GM18867 (cell line): ENCODE measurements around the gene MYOF.
"Not testable (repeated sequence)": the region's sequence is repeated elsewhere in the genome, so short reads cannot be mapped to it uniquely, and the experiment has no call there.

Experiments
- ATAC-seq: cut with Tn5 transposase; IDR thresholded peaks from one replicate; pipeline ENCODE4 v1.9.1; 2021; ENCODE audit warnings: mild to moderate bottlenecking, moderate library complexity; ENCODE audit not compliant: unreplicated experiment

Gene MYOF

DNA sequence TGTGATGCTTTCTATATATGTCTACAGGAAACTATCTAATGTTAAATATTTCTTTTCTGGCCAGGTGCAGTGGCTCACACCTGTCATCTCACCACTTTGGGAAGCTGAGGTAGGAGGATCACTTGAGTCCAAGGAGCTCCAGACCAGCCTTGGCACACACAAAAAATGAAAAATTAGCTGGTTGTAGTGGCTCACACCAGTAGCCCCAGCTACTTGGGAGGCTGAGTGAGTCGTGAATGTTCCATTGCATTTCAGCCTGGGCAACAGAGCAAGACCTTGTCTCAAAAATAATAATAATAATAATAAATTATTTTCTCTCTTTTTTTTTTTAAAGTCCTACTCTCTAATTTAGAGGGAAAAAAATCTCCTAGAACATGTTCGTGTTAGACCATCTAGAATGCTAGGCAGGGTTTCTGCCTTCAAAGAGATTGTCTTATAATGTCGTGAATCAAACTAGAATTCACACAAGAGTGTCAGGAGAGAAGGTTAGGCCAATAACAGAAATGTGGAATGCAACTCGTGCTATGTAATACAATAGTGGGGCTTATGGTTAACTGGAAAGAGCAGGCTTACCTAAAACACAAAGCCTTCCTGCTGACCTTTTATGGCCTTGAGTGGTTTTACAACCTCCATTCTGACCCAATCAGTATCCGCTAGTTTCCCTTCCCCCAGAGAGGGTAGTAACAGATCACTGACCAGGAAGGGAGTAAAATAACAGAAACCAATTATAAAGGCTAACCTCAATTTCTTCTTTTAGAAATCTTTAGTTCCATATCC is 46.3 kb downstream of the MYOF start:
- ATAC-seq = no peak

- ATAC-seq = no peak
These were observed 47.1 kb downstream of the MYOF start for GRCh38 chr10:93434991-93435491.

GRCh38 chr10:93431361-93431760 is 50.8 kb downstream of the MYOF start:
- ATAC-seq = no peak

DNA sequence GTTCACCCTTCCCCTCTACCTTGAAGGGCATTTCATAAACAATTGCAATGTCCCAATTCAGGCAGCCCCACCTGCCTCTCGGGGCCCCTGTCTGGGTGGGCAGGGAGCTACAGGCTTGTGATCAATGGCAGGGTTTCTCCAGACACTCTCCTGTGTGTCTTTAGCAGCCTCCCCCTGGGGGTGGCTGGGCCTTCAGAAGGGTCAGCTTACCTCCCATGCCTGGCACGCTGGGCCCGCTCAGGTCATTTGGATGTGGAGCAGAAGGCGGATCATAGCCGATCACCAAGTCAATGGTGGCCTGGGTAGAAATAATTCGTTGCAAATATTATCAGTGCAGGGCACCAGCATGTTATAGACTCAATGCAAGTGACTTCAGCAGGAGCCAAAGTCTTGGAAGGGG is 56.3 kb downstream of the MYOF start:
- no peak for ATAC-seq

GRCh38 chr10:93422118-93422517 is 60.0 kb downstream of the MYOF start:
- no peak for ATAC-seq

- no peak for ATAC-seq
These were observed 60.9 kb downstream of the MYOF start for GRCh38 chr10:93420944-93421825.

DNA sequence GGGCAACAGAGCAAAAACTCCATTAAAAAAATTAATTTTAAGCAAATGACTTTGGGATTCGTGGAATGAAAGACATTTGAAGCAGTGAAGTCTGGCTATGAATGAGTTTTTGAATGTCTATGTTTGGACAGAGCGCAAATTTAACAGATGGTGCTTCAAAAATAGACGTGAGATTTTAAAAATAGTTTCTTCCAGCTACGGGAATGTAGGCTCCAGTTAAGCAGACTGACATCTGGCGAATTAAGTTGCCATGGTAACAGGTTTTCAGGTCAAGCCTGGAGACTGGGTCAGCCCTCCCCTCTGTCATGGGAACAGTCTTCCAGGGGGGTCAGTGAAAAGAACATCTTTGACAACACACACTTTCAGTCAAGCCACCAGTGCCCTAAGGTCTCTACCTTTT is 62.0 kb downstream of the MYOF start:
- ATAC-seq = no peak

DNA sequence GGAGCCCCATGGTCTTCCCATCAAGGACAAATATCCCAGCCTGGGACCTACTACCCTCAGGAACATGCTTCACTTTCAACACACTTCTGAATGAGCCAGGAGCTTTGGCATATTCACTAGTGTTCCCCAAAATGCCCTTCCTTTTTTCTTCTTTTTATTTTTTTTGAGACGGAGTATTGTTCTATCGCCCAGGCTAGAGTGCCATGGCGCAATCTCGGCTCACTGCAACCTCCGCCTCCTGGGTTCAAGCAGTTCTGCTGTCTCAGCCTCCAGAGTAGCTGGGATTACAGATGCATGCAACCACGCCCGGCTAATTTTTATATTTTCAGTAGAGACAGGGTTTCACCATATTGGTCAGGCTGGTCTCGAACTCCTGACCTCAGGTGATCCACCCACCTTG is 63.1 kb downstream of the MYOF start:
- ATAC-seq = not testable (repeated sequence)

DNA sequence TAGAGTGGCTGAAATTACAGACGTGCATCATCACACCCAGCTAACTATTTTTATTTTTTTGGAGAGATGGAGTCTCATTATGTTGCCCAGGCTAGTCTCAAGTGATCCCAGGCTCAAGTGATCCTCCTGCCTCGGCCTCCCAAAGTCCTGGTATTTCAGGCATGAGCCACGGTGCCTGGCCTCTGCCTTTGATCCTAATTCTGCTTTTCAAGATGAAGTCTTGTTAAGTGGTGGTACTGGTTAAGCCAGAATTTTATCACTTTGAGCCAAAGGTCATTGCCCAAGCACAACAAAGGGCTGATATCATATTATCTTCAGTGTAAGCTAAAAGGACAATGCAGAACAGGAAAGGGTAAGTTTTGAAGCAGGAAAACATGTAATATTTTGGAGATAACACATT is 64.2 kb downstream of the MYOF start:
- ATAC-seq = no peak

- ATAC-seq = no peak
These were observed 64.9 kb downstream of the MYOF start for GRCh38 chr10:93417266-93417665.

GRCh38 chr10:93416824-93417223 is 65.3 kb downstream of the MYOF start:
- no peak for ATAC-seq

GRCh38 chr10:93415693-93416092 is 66.4 kb downstream of the MYOF start:
- no peak for ATAC-seq

DNA sequence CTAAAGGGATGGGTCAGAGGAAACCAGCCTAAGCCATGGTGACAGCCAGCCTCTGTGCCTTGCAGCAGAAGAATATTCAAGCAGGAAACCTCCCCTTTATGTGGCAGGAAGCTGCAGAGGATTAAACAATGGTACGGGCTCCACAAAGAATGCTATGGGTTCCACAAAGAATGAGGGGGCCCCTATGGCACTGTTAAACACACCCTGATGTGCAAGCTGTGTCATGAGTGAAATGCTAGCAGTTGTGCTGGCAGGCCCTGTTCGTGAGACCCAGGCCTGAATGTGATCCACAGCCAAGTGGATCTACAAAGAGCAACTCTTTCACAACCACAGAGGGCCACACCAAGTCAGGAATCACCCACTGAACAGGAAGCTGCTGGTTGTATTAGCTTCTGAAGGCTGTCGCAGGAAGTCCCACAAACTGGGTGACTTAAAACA is 68.9 kb downstream of the MYOF start:
- no peak for ATAC-seq

- ATAC-seq = no peak
These were observed 69.3 kb downstream of the MYOF start for GRCh38 chr10:93412801-93413200.

DNA sequence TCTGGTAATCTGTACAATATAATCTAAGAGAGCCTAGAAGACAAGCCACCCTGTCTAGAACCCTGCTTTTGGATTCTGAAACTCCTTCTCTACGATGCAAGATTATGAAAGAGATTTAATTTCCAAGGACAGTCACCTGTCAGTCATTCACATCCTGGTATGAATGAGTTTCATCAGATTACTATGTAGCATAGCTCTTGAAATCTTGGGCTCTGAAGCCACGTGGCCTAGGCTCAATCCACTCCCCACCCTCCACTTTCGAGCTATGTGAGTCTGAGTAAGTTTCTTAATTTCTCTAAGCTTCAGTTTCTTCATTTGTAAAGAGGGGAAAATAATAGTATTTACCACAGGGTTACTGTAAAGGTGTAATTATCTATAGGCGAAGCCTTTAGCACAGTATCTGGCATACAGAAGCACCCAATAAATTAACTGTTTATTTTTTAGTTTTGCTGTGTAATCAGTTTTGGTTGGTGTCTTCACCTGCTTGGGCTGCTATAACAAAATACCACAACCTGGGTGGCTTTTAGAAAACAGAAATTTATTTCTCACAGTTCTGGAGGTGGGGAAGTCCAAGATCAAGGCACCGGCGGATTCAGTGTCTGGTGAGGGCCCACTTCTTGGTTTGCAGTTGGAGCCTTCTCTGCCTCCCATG is 71.3 kb downstream of the MYOF start:
- no peak for ATAC-seq

GRCh38 chr10:93408783-93409182 is 73.4 kb downstream of the MYOF start:
- no peak for ATAC-seq

- no peak for ATAC-seq
These were observed 75.6 kb downstream of the MYOF start for GRCh38 chr10:93406364-93407145.

DNA sequence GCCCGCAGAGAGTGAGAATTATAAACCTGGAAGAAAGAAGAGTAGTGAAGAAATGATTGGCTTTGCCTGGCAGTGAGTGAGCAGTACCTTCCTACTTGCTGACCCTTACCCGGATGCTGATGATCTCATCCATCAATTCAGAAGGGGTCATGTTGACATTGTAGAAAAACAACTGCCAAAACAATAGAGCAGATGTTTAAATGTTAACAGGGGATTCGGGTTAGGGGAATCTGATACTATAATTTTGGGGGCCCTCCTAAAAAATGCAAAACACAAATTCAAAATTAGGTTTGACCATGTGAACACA is 78.1 kb downstream of the MYOF start:
- ATAC-seq = no peak

DNA sequence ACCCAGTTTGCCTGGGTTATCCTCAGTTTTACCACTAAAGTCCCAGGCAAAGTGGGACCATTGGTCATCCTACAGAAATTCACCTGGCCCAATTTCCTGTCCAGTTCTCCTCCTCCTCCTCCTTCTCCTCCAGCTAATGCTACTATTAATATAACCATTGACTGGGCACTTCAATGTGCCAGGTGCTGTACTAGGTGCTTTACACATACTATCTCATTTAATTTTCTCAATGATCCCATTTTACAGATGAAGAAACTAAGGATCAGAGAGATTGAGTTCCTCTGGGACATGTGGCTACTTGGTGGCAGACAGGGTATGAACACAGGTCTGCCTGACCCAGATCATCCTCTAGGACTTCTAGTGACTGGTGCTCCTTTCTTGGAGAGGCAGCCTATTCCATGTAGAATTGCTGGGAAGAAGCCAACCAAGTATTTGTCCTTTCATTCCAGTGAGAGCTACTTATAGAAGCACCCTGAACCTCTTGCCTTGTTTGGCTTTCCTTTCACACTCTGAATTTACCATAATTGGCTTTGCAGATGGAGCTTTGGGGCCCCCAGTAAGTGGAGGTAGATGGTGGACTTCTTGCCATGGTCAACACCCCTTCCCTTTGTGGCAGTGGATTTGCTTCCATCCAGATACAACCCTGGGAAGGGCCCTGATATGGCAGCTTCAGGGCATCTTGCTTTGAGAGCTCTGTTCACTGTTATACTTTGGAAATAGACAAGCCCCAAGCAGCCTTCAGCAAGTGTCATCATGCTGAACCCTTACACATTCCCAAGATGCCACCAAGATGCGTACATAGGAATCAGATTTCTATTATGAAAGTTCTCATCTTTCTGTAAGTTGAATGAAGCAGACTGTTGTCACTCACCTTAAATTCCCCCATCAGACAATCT is 78.7 kb downstream of the MYOF start:
- ATAC-seq = no peak

DNA sequence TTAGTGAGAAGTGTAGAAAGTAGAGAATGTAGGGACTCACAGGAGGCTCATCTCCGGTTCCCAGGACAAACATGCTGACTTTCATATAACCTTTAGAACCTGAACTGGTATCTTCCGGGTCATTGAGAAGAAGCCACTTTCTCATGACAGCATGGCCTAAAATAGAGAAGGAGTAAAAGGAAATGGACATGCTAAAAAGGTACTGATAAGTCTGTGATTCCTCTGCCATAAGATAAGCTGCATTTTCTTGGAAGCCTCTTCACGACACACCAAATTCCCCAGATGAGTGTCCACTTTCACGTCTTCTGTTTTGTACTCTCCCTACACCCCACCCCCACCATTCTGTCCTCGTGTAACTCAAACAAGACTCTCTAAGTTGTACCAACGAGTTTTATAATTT is 79.9 kb downstream of the MYOF start:
- no peak for ATAC-seq
